H1 (cell line): Measurements from ENCODE around the gene NOL9.

Source experiments
- CTCF ChIP-seq, 3 experiments: IDR thresholded peaks; 1 replicate in 2 of 3; 2 replicates in 1 of 3; pipeline versions ENCODE4 v1.5.1 to v1.6.1; 2011; ENCODE audit warnings: low read length in 3 of 3, mild to moderate bottlenecking in 3 of 3, inconsistent platforms in 2 of 3, low read depth in 1 of 3, moderate library complexity in 1 of 3; ENCODE audit not compliant: insufficient read depth in 1 of 3; ENCODE audit errors: control extremely low read depth in 1 of 3
- EZH2 ChIP-seq: fragments of 200-600 bp; sonication (generic); IDR thresholded peaks from 2 replicates; pipeline ENCODE4 v1.7.1; 2012; ENCODE audit warnings: low read depth, mild to moderate bottlenecking, moderate library complexity, low read length, inconsistent platforms; ENCODE audit not compliant: severe bottlenecking
- KDM5A ChIP-seq: fragments of 200-600 bp; IDR thresholded peaks from 2 replicates; pipeline ENCODE4 v1.7.1; 2012; ENCODE audit warnings: mild to moderate bottlenecking, low read length, inconsistent platforms, mixed read lengths
- SUZ12 ChIP-seq: fragments of 200-600 bp; sonication (generic); IDR thresholded peaks from 2 replicates; pipeline ENCODE4 v1.6.1; 2012; ENCODE audit warnings: mild to moderate bottlenecking, inconsistent platforms, low read length, moderate library complexity, mixed read lengths

- TF ChIP-seq KDM5A (no peak), CTCF (IDR thresholded peaks at IDR 0.05; ENCODE audit: control extremely low read depth in 1 of 3, insufficient read depth in 1 of 3, low read depth in 1 of 3, low read length in 3 of 3) (no peak), SUZ12 (no peak), EZH2 (no peak)
Observed at GRCh38 chr1:6596351-6596750, 42.0 kb upstream of the NOL9 start.
